ENCODE measurements around the gene CCDC169.
A peak's percentile ranks its signal among the peaks of the same experiment; 100 is the strongest.

The CCDC169 gene

DNA sequence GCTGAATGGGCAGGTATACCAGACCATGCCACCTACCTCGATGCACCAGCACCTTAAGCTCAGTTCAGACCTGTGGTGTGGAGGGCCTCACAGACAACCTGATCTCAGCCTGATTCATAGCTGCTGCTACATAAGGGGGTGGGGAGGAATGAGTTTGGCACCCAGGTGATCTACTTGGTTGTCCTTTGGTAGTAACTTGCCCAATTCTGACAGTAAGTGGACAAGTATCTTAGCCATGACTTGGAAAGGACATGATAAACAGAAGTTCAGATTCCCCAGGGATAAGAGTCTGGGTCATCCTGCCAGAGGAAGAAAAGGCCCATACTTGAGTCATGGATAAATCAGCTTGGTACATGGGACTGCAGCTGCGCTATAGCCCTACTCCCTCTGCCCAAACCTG lies 54.9 kb downstream of the CCDC169 start:
- no peak for DNase-seq

GRCh38 chr13:36231236-36231635 lies 66.4 kb downstream of the CCDC169 start:
- DNase-seq = no peak

- DNase-seq = no peak
Measured at GRCh38 chr13:36224730-36225129, 72.9 kb downstream of the CCDC169 start.

DNA sequence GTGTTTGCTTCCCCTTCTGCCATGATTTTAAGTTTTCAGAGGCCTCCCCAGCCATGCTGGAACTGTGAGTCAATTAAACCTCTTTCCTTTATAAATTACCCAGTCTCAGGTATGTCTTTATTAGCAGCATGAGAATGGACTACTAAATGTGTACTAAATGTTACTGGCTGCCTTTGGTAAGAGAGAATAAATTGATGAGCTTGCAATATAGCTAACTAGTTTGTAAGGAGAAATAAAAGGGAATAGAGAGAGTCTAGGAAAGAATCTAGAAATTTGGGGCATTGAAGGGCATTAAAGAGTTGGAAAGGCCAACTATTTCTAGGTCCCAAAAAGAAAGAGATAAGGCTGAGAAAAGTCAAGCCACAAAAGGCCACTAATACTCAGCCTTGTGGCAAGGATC lies 77.7 kb downstream of the CCDC169 start:
- no peak for DNase-seq

- DNase-seq = no peak
Measured at GRCh38 chr13:36217456-36217855, 80.2 kb downstream of the CCDC169 start.

GRCh38 chr13:36214163-36214921 lies 83.3 kb downstream of the CCDC169 start, which contains the start of gene SOHLH2:
TSS of gene SOHLH2 (minus strand) at chr13:36214556. CDS start at chr13:36214526, 30 bp downstream.
- no peak for DNase-seq

DNA sequence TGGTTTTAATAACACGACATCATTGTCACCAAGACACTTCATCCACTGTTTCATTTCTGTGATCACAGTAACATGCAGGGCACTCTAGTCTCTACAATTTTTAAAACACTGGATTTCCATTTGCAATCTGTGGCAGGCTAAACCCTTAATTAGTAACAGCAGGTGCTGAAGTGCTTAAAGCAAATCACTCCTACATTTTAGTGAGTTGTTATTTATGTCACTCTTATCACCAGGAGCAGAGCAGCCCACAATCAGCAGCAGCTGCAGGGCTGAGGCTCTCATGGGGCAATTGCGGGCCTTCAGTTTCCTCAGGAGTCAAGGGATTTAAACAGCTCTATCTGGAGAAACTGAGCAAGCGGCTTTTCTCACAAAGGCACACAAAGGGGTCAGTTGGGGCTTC lies 84.8 kb downstream of the CCDC169 start:
- DNase-seq = no peak

DNA sequence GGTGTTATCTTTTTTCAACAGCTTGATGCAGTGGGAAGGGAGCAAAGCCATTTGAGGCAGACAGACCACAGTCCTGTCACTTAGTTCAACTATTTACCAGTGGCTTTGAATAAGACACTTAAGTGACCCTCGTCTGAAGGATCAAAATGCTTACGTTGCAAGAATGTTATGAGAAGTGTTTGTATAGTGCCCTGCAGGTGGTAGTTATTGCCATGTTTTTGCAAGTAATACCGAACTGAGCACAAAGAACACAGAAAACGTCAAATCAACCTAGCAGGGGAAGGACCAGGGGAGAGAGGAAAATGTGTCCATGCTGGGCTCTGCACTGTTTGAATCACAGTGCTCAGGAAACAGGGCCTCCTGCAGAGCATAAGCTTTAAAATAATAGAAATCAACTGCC lies 86.0 kb downstream of the CCDC169 start:
- DNase-seq = no peak

- no peak for DNase-seq
Measured at GRCh38 chr13:36210738-36211137, 86.9 kb downstream of the CCDC169 start.

DNA sequence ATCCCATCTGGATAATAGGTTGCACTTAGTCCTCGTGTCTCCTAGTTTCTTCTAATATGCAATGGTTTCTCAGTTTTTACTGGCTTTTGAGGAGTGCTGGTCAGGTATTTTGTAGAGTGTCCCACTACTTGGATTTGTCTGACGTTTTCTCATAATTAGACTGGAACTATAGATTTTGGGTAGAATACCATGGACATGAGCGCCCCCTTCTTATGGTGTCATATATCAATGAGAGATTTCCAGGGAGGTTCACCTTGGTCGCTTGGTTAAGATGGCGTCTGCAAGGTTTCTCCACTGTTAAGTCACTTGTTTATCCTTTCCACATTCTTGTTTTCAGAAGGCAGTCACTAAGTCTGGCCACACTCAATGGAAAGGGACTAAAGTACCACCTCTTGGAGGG lies 89.9 kb downstream of the CCDC169 start:
- no peak for DNase-seq

DNA sequence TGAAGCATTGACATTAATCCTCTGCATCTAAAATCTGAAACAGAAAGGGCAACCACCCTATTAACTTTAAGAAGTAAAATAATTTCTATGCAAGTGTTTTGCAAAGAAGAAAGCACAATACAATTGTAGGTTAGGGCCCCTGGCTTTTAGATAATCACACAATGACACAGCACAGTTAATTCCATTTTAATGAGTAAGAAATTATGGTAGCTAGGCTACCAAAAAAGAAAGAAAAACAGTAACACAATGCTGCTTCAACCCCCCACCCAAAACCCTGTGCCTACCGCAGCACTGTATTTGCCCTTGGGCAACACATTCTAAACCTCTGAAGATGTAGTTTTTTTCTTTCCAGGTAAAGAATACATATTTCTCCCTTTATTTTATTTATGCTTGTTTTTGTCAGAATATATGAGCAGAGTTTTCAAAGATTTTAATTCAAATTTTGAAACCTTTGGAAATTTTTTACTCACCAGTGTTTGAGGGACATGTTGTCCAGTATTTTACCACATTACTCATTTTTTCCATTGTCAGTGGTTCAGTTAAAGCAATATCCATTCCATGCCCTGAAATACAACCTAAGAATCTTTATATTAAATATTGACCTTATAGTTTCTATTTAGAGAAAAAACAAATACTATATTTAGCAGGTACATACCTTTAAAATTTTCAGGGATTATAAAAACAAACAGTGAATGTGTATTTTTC lies 104.3 kb downstream of the CCDC169 start:
- no peak for DNase-seq

GRCh38 chr13:36192166-36192565 lies 105.4 kb downstream of the CCDC169 start:
- DNase-seq = peak; percentile 36

- DNase-seq = no peak
Measured at GRCh38 chr13:36190771-36191170, 106.8 kb downstream of the CCDC169 start.

DNA sequence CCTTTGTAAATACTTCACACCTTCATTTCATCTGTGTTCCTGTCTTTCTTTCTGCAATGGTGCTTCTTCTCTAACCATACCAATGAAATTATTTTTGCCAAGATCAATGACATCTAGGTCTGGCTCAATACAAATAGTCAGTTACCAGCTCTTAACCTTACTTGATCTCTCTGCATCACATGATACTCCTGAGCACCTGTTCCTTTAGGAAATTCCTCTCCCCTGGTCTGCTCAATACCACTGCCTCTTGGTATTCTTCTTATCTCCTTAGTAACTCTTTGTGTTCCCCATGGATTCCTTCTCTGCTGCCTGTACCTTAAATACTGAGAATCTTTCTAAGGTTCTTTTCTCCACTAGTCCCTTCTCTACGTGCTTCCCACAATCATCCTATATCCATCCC lies 109.2 kb downstream of the CCDC169 start:
- no peak for DNase-seq

DNA sequence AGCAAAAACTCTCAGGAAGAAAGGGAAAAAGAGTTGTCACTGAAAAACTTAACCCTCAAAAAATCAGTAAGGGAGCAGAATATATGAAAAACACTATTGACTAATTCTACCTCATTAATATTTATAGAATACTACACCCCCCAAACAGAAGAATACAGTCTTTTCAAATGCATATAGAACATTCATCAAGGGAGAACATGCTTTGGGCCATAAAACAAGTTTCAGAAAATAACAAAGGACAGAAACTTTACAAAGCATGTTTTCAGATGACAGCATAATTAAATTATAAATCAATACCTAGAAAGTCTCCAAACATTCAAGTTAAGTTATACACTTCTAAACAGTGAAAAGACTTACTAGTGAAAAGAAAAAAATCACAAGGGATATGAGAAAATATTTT lies 113.7 kb downstream of the CCDC169 start:
- no peak for DNase-seq

Data from GF-D8 (cell line).